Muscle of arm (tissue), 12 donors: ENCODE data around the gene XRRA1. TPM values are rescaled to one million over a fixed set of nuclear protein-coding genes. Genes with fewer than 3 reads are reported as not detected.
"Not testable (repeated sequence)": the region's sequence is repeated elsewhere in the genome, so short reads cannot be mapped to it uniquely, and the experiment has no call there.

ENCODE experiments used
- DNase-seq: peaks from one replicate; pipeline ENCODE4 v3.0.0-alpha.2; 2013
- polyA plus RNA-seq, 12 donors: library from polyadenylated mRNA; unstranded; fragments of 120-200 nt; gene quantifications; one replicate each; pipeline ENCODE4 v1.2.1, GENCODE V29; 2013; ENCODE audit not compliant: insufficient read length in 12 of 12

Gene XRRA1
- polyA plus RNA-seq, 12 donors = 4.6 to 16.4 (median 9.7) TPM; not detected in 1

DNA sequence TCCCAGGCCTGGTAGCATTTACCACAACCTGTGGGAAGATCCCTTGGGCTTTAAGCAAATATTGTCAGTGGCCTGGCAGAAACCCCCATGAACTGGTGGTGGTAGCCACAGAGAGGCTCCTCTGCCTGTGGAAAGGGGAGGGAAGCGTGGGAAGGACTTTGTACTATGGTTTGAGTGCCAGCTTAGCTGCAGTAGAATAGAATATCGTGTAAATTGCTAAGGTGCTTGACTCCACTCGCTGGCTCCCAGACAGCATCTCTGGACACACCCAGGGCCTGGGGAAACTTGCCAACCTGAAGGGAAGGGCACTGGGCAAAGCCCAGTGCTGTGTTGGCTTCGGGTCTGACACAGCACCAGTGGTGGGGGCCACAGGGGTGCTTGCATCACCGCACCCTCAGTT lies 52.6 kb downstream of the XRRA1 start:
- no peak for DNase-seq

DNA sequence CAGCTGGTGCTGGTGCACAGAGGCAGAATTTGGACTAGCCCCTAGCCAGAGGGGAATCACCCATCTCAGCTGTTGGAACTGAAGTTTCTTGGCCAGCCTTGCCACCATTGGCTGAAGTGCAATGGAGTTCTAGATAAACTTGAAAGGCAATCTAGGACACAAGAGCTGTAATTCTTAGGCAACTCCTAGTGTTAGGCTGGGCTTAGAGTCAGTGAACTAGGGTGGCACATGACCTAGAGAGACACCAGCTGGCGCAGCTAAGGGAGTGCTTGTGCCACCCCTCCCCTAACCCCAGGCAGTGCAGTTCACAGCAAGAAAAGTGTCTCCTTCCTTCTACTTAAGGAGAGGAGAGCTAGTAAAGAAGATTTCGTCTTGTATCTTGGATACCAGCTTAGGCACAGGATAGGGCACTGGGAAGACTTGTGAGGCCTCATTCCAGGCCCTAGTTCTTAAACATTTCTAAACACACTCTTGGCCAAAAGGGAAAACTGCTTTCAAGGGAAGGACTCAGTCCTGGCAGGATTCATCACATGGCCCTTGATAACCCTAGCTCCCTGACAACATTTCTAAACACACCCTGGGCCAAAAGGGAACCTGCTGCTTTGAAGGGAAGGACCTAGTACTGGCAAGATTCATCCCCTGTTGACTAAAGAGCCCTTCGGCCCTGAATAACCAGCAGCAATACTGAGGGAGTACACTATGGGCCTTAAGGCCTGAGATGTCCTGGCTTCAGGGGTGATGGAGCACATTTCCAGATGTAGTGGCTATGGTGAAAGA lies 53.4 kb downstream of the XRRA1 start:
- DNase-seq = no peak

DNA sequence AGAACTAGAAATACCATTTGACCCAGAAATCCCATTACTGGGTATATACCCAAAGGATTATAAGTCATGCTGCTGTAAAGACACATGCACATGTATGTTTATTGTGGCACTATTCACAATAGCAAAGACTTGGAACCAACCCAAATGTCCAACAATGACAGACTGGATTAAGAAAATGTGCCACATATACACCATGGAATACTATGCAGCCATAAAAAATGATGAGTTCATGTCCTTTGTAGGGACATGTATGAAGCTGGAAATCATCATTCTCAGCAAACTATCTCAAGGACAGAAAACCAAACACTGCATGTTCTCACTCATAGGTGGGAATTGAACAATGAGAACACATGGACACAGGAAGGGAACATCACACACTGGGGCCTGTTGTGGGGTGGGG lies 55.9 kb downstream of the XRRA1 start:
- not testable (repeated sequence) for DNase-seq

DNA sequence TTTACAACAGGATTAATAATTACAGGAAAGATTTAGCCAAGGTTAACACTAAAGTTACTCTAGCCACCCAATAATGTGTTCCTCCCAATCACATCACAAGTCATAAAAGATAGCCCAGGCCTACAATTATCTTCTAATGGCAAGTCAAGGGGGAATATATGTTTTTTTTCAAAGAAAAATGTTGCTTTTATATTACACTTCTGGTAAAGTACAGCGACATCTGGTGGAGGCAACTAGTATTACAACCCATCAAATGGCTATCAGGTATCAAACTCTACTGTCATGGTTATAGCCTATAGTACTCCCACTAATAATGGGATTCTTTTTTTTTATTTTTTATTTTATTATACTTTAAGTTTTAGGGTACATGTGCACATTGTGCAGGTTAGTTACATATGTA lies 71.8 kb downstream of the XRRA1 start:
- DNase-seq = no peak

DNA sequence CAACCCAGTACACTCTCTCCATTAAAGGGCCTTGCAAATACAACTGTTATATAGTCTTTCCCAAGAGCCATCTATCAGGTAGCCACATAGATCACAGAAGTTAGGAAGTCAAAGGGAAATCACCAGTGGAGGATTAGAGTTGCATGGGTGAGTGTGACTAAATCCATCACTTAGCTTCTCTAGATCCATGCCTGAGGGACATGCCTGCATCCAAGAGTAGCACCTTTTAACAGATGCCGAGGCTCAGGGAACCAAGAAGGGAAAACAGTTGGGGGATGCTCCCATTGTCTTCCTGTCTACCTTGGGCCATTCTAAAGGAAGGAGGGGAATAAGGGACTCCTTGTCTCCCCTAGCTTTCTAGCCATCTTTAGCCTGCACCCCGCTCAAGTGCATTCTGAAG lies 77.9 kb downstream of the XRRA1 start:
- peak; percentile 4 for DNase-seq

DNA sequence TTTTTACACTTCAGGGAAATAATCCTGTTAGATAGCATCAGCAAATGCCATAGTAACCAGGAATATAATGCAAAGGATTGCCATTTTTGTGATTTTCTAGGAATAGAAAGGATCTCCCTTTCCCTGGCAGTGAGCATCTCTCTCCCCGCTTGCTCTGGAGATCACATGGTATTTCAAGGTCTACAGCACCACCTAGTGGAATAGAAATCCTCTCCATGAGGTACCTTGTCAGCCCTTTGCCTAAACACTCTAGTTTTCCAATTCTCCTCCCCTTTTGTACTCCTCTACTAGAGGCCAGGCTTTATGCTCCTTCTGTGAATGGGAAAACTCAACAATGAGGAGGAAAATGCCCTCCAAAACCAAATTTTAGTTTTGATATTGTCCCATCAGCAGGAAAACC lies 78.4 kb downstream of the XRRA1 start:
- no peak for DNase-seq

DNA sequence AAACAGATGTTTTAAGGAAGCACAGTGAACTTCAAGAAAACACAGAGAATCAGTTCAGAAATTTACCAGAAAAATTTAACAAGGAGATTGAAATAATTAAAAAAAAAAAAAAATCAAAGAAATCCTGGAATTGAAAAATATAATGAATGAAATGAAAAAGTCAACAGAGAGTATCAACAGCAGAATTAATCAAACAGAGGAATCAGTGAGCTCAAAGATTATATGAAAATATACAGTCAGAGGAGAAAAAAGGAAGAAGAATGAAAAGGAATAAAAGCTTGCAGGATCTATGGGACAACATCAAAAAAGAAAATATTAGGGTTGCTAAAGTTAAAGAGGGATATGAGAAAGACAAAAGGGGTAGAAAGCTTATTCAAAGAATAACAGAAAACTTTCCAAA lies 82.3 kb downstream of the XRRA1 start:
- no peak for DNase-seq

DNA sequence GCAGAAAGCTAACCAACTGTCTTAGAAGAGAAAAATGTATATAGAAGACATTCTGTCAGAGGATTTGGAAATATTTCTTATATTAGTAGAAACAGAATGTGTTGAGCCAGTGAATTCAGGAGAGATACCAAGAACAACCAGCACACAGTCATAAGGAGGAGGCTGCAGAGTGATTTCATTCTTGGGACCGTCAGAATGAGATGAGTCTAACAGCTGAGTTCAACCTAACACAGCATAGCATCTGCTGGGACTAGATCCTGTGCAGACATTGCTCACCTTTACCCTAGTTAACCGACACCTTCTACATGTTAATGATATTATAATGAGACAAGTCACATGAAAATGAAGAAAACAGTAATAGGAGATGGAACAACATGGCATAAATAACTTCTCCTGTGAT lies 85.5 kb downstream of the XRRA1 start:
- no peak for DNase-seq

DNA sequence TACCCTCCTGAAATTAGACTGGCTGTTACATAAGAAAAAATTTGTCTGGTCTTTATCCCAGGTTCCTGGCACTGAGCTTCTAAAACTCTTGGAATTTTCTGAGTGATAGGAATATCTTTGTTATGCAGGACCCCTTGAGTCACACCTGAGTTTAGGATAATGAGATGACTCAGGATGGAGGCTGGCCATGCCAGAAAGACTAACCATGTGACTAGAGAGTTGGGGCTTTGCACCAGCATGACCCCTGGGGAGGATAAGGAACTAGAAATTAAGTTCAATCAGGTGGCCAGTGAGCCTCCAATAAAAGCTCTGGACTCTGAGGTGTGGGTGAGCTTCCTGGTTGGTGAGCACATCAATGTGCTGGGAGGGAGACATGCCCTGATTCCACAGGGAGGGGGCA lies 88.1 kb downstream of the XRRA1 start:
- no peak for DNase-seq

DNA sequence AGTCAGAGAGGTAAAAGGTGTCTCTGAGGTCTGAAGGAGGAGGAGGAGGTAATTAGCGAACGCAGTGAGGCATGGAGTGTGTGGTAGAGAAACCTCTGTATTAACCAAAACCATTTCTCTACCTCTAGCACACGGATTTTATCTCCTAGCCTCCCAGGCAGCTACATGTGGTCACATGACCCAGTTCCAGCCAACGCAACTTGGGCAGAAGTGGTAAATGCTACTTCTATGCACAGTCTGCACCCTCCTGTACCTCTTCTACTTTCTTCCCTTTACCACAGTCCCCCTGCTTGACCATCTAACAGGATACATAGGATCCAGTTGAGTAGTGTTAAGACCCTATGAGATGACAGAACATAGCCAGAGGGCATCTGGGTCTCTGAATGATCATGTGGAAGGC lies 95.7 kb downstream of the XRRA1 start:
- DNase-seq = no peak

DNA sequence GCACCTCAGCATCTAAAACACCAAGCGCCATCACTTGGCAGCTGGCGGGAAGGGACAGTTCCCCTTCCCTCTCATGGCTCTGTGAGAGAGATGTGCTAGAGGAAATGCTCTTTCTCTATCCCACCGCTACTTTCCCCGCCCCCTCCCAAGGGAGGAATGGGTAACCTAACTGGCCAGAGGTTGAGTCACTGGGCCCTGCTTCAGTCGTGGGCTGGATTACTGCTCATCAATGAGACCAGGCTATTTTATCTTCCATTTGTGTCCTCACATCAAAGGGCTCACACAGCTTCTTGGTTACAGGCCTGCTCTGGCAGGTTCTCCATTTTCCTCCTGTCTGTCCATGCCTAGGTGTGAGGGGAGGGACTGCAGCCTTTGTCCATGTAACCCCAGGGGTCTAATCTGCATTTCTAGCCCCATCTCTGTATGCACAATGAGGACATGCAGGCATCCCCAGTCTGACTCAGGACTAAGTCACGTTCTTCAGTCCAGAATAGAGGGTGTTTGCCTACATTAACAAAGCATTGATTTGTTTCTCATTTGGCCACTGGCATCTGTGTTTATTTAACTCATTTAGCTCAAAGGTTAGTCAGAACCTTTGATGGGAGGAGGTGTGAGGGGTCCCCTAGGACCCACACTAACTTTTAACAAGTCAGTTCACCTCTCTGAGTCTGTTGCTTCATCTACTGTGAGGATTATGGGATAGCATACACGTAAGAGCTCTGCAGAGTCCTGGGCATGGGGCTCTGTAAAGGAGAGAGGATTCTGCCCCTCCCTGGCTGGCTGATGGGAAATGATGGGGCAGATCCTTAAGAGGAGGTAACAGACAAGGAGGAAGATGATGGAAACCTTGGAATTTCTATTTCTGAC lies 99.1 kb downstream of the XRRA1 start:
- no peak for DNase-seq

DNA sequence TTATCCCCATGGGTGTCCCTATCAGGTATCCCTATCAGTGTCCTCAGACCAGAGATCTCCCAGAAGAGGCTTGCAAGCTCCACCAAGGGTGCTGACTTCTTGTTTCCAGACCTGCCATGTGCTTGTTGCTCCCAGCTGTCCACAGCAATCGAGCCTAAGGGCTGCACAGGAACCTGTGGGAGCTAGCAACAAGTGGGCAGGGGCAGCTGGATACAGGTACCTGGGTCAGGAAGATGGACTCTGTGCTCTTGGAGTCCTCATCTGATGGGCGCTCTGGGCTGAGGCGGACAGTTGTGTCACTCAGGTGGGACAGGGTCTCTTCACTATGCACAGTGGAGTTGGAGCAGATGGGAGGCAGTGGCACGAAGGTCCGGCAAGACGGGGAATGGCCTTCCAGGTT lies 101.0 kb downstream of the XRRA1 start:
- no peak for DNase-seq

DNA sequence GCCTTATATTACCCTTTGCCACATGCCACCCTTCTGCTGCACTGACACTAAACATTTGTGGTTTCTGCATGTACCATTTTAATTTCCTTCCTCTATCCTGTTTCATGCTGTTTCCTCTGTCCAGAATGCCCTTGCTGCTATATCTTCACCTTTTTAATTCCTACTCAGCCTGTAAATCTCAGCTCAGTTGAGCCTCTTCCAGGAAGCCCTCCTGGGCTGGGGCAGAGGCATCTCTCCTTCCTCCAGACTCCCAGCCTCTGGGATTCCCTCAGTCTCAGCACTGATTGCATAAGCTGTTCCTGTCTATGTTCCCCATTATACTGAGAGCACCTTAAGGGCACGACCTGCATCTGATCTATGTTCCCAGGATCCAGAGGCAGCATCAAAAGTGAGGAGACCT lies 101.5 kb downstream of the XRRA1 start:
- no peak for DNase-seq

DNA sequence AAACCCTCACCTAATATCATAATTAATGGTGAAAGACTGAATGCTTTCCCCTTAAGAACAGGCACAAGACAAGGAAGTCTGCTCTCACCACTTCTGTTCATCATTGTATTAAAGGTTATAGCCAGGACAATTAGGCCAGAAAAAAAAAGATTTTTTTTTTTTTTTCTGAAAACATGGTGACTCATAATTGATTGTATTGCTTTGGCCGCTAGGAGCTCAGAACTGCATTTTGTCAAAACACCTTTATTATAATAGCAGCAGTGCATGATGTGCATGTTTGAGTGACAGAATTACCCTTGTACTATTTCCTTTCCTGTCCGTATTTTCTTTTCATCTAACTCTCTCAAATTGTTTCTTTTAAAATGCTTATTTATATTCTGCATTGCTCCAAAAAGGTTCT lies 102.1 kb downstream of the XRRA1 start:
- no peak for DNase-seq

DNA sequence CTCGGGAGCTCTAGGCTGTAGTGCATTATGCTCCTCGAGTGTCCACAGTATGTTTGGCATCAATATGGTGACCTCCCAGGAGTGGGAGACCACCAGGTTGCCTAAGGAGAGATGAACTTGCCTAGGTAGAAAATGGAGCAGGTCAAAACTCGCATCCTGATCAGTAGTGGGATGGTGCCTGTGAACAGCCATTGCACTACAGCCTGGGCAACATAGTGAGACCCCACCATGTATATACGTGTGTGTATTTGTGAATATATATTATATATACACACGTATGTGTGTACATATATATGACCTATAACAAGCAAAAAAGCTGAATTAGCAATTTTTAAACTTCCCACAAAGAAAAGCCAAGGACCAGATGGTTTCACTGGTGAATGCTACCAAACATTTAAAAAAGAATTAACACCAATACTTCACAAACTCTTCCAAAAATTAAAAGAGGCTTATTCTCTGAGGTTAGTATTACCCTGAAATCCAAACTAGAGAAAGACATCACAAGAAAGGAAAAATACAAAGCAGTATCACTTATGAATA lies 102.8 kb downstream of the XRRA1 start:
- DNase-seq = no peak

DNA sequence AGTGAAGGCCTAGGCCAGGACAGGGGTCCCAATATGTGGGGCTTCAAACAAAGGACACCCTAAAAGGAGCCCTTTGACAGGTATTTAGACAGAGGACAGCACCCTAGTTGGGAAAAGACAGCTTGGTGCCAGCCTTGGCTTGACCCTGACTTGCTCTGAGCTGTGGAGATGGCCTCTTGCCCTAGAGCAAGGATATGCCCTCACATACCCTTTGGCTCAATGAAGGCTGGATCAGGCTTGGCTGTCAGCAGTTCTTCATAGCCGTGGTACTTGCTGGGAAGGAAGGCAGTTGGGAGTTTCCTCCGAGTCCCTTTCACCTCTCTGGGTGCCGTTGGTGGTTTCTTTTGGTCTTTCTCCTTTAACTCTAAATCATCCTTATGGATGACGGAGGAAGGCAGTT lies 104.0 kb downstream of the XRRA1 start:
- DNase-seq = no peak

DNA sequence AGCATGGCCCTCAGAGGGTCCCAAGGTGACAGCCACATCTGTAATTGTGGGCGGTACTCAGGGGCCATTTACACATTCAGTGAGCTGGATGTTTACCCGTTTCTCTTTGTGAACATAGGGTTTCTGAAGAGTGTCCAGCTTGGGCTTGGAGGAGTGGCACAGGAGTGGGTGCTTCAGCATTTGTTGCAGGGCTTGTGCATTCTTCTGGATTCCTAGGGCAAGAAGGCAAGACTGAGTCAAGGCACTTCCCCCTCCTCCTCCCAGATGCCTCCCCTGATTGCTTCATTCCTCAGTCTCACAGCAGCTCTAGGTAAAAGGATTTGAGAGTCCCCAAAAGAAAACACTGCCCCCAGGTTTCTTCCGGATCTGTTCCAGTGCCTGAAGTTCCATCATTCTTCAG lies 104.8 kb downstream of the XRRA1 start:
- no peak for DNase-seq

DNA sequence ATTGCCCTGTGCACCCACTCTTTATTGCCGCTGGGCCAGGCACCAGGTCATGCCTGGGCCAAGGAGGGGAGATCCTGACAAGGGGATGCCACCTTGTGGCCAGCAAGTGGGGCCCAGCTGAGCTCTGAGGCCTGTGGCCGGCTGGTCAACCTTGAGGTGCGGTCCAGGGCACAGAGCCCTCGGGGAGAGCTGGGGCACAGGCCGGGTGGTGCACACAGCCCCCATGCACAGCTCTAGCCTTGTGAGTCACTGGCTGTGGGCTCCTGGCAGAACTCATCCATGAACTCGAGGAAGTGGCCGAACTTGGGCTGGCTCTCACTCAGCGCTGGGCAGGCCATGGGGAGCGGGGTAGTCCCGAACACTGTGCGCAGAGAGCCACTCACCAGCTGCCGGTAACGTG lies 105.9 kb downstream of the XRRA1 start:
- no peak for DNase-seq

DNA sequence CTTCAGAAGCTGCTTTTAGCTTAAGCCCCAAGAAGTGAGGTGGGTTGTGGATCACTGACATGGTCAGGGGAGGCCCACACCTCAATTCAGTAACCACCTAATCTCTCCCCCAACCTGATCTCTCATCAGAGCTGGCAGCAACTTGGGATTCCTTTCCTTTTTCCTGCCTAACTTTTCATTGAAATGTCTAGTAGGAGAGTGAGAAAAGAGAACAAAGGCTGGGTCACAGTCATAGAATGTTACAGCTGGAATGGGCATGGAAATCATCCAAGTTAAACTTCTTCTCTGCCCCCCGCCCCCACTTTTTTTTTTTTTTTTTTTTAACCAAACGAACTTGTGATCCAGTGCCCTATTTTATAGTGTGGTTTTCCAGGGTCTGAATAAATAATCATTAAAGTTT lies 108.4 kb downstream of the XRRA1 start:
- DNase-seq = no peak

DNA sequence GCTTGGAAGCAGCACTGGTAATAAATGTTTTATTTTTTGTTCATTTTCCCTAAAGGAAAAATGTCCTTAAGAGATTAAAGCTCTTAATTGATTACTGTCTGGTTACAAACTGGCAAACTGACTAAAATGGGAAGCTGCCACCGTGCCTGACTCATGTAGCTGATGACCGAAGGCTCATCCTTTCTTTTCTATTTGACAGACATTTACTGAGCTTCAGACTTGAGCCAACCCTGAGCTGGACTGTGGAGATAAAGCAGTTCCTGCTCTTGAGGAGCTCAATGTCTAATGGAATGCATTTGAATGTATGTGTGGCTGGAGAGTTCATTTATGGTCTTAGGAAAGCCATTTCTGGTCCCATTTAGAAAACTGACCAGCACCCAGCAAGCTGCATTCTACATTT lies 108.9 kb downstream of the XRRA1 start:
- DNase-seq = no peak

DNA sequence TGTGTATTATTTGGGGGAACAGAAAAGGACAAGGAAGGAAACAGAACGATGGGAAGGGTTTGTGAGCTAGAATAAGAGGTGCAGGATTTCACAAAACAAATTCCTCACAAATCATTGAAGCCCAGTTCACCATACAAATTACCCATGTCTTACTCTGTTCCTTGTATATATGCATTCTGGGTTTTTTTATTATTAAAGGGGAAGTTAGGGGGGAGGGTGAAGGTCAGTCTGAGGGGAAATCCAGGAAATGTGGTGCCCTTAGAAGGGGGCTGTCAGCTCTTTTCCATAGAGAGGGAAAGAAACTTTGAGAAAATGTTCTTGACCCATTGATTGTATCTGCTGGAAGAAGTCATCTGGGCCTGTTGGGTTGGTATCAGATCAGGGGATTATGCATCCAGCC lies 109.4 kb downstream of the XRRA1 start:
- DNase-seq = no peak

DNA sequence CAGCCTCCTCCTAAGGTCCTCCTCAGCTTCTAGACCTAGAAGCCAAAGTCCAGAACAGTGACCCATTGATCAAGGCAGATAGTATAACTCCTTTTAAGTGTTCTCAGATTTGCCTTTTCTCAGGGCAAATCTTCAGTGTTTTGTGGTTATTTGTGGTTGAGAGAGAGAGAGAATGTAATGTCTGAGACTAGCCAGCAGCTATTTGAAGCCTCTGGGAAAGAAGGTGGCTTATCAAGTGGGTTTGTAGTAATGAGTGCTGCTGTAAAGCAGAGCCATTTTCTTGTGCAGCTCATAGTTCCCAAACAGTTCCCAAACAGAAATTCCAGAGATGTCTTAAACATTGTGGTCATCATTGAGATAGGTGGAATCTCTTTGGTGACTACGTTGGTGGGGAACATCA lies 110.7 kb downstream of the XRRA1 start:
- DNase-seq = no peak

DNA sequence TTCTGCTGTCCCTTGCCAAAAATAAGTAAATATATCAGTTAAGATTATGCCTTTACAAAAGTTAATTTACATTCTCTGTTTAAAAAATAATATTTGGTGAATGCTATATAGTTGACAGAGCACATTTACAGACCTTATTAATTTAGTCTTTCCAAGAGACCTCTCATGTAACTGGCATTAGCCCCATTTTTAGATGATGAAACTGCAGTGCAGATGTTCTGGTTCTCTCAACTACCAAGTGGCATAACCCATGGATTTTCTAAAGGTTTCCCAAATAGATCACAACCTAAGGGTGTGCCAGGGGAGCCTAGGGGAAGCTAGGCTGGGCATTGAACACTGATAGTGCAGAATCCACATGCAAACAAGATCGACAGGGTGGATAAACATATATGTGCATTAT lies 111.7 kb downstream of the XRRA1 start:
- no peak for DNase-seq
